ENCODE data around the gene LPA. TPM values are rescaled to one million over a fixed set of nuclear protein-coding genes. Genes with fewer than 3 reads are reported as not detected.
A peak's percentile ranks its signal among the peaks of the same experiment; 100 is the strongest.
"Not testable (repeated sequence)": the region's sequence is repeated elsewhere in the genome, so short reads cannot be mapped to it uniquely, and the experiment has no call there.

The LPA gene
- total RNA-seq, 1 donor from 2014 or later, result not detected

- TF ChIP-seq CTCF (IDR thresholded peaks at IDR 0.05), result peak; percentile 15
- Mint-ChIP-seq H3K4me3 (ENCODE audit: unreplicated experiment) (no peak overlapping the region), H3K9me3 (ENCODE audit: unreplicated experiment) (peaks cover 8% of the 10 kb centered on the region), H3K27me3 (ENCODE audit: unreplicated experiment) (no peaks in the 10 kb centered on the region), H3K36me3 (ENCODE audit: unreplicated experiment) (no peaks in the 10 kb centered on the region), H3K27ac (ENCODE audit: unreplicated experiment) (no peak overlapping the region), H3K4me1 (ENCODE audit: unreplicated experiment) (no peaks in the 10 kb centered on the region)
- no peak for DNase-seq (ENCODE audit: extremely low spot score, unreplicated experiment)
These were observed 15.3 kb upstream of the LPA start for GRCh38 chr6:160679402-160679769.

GRCh38 chr6:160678744-160679401 is 14.8 kb upstream of the LPA start:
- TF ChIP-seq CTCF (IDR thresholded peaks at IDR 0.05), result no peak
- H3K27ac Mint-ChIP-seq (ENCODE audit: unreplicated experiment), result no peak overlapping the region
- no peak for DNase-seq (ENCODE audit: extremely low spot score, unreplicated experiment)
- H3K4me3 Mint-ChIP-seq (ENCODE audit: unreplicated experiment), result no peak overlapping the region
- H3K4me1 Mint-ChIP-seq (ENCODE audit: unreplicated experiment), result no peaks in the 10 kb centered on the region
- H3K36me3 Mint-ChIP-seq (ENCODE audit: unreplicated experiment), result no peaks in the 10 kb centered on the region
- no peaks in the 10 kb centered on the region for H3K27me3 Mint-ChIP-seq (ENCODE audit: unreplicated experiment)
- peaks cover 12% of the 10 kb centered on the region for H3K9me3 Mint-ChIP-seq (ENCODE audit: unreplicated experiment)

GRCh38 chr6:160678230-160678629 is 14.2 kb upstream of the LPA start:
- no peaks in the 10 kb centered on the region for H3K27me3 Mint-ChIP-seq (ENCODE audit: unreplicated experiment)
- DNase-seq (ENCODE audit: extremely low spot score, unreplicated experiment), result no peak

GRCh38 chr6:160676418-160676817 is 12.3 kb upstream of the LPA start:
- not testable (repeated sequence) for H3K27ac Mint-ChIP-seq (ENCODE audit: unreplicated experiment); H3K4me3 Mint-ChIP-seq (ENCODE audit: unreplicated experiment); H3K4me1 Mint-ChIP-seq (ENCODE audit: unreplicated experiment); H3K36me3 Mint-ChIP-seq (ENCODE audit: unreplicated experiment); DNase-seq (ENCODE audit: extremely low spot score, unreplicated experiment); H3K27me3 Mint-ChIP-seq (ENCODE audit: unreplicated experiment)
- peaks cover 33% of the 10 kb centered on the region for H3K9me3 Mint-ChIP-seq (ENCODE audit: unreplicated experiment)

More at GRCh38 chr6:160678230-160678629, 14.2 kb upstream of the LPA start:
- no peaks in the 10 kb centered on the region for H3K4me1 Mint-ChIP-seq (ENCODE audit: unreplicated experiment)
- no peak overlapping the region for H3K27ac Mint-ChIP-seq (ENCODE audit: unreplicated experiment)
- H3K36me3 Mint-ChIP-seq (ENCODE audit: unreplicated experiment), result no peaks in the 10 kb centered on the region
- TF ChIP-seq CTCF (IDR thresholded peaks at IDR 0.05), result no peak
- H3K4me3 Mint-ChIP-seq (ENCODE audit: unreplicated experiment), result no peak overlapping the region
- H3K9me3 Mint-ChIP-seq (ENCODE audit: unreplicated experiment), result peaks cover 17% of the 10 kb centered on the region

GRCh38 chr6:160668589-160668988 is 4.5 kb upstream of the LPA start:
- H3K4me1 Mint-ChIP-seq (ENCODE audit: unreplicated experiment), result no peaks in the 10 kb centered on the region
- no peak overlapping the region for H3K4me3 Mint-ChIP-seq (ENCODE audit: unreplicated experiment)
- no peak for DNase-seq (ENCODE audit: extremely low spot score, unreplicated experiment)
- H3K27me3 Mint-ChIP-seq (ENCODE audit: unreplicated experiment), result no peaks in the 10 kb centered on the region
- H3K27ac Mint-ChIP-seq (ENCODE audit: unreplicated experiment), result no peak overlapping the region
- no peak for TF ChIP-seq CTCF (IDR thresholded peaks at IDR 0.05)
- no peaks in the 10 kb centered on the region for H3K36me3 Mint-ChIP-seq (ENCODE audit: unreplicated experiment)
- peaks cover 28% of the 10 kb centered on the region for H3K9me3 Mint-ChIP-seq (ENCODE audit: unreplicated experiment)

Measured in osteocyte (in vitro differentiated cells).